ENCODE data around the gene ZNF217. TPM values are rescaled to one million over a fixed set of nuclear protein-coding genes. Genes with fewer than 3 reads are reported as not detected.

The ZNF217 gene
- total and polyA plus RNA-seq, 9 of the 15 experiments (the other 6 are each of a cell fraction or from before 2014, with no cell fraction given): 3.0 to 41.8 (median 16.8) TPM

- FAIRE-seq: no peak
- no peak for TF ChIP-seq PATZ1 (CRISPR knock-in tag; IDR thresholded peaks at IDR 0.05; ENCODE audit: borderline replicate concordance)
- no peak for TF ChIP-seq PML (IDR thresholded peaks at IDR 0.05; ENCODE audit: low read length)
- TF ChIP-seq ZBTB11 (CRISPR knock-in tag; IDR thresholded peaks at IDR 0.05): peak in 1 of 3 experiments; percentile 91; a peak in 2 of 6 replicates
- TF ChIP-seq C11orf30 (IDR thresholded peaks at IDR 0.05; ENCODE audit: low read depth): 0 out of 2 replicates have a peak, but pooled peaks have one; percentile 11
- no peak for TF ChIP-seq ZNF764 (CRISPR knock-in tag; IDR thresholded peaks at IDR 0.05; ENCODE audit: low read depth)
- TF ChIP-seq ZNF316 (IDR thresholded peaks at IDR 0.05): peak; percentile 35; the same call in 1 of the 2 replicates
- TF ChIP-seq ZBTB7A (IDR thresholded peaks at IDR 0.05; ENCODE audit: borderline replicate concordance, control insufficient read depth, low read depth, low read length): no peak
- no peak for TF ChIP-seq SREBF1 (IDR thresholded peaks at IDR 0.05; ENCODE audit: borderline replicate concordance, low read depth, low read length)
- no peak for TF ChIP-seq ZZZ3 (IDR thresholded peaks at IDR 0.05)
- TF ChIP-seq ZNF609 (CRISPR knock-in tag; IDR thresholded peaks at IDR 0.05; ENCODE audit: borderline replicate concordance): no peak
These were observed 18.0 kb downstream of the ZNF217 start for GRCh38 chr20:53575481-53576194.

More at GRCh38 chr20:53575481-53576194, 18.0 kb downstream of the ZNF217 start:
- no peak for ATAC-seq
- WGBS (ENCODE audit: insufficient coverage, low coverage, missing lambda C conversion rate): 94% methylated on average over 22 of the region's 23 CpGs
- POLR2A ChIA-PET: interaction anchor here (0.6 to 0.9 kb wide), 3 partner anchors 13 to 1602 kb away, joined by 3 to 4 read pairs (median 3); no protein-coding TSS in a partner anchor
- Histone ChIP-seq H3K36me3 (ENCODE audit: control insufficient read depth, insufficient read depth, low read length) (peaks cover 97% of the 10 kb centered on the region), H4K20me1 (replicated peaks; ENCODE audit: control insufficient read depth, insufficient read depth, low read length) (peaks cover 7% of the 10 kb centered on the region; the same call in 1 of the 2 replicates), H3K4me1 (replicated peaks in 1 of 2; ENCODE audit: control insufficient read depth in 2 of 2, insufficient read depth in 2 of 2, low read length in 2 of 2) (peaks cover 0 to 17% of the 10 kb centered on the region in 2 experiments; a peak in 3 of 5 replicates), H3K27me3 (ENCODE audit: control insufficient read depth in 2 of 2, insufficient read depth in 2 of 2, low read length in 2 of 2) (no peaks in the 10 kb centered on the region), H3K27ac (ENCODE audit: extremely low read depth, low read depth, low read length) (no peak overlapping the region), H3K79me2 (ENCODE audit: control insufficient read depth, insufficient read depth, low read length) (peaks cover 99% of the 10 kb centered on the region), H3K9me3 (replicated peaks; ENCODE audit: control insufficient read depth, insufficient read depth, low read depth, low read length) (no peaks in the 10 kb centered on the region), H3K4me2 (ENCODE audit: insufficient read depth, low read length) (no peak overlapping the region), H2AFZ (ENCODE audit: low read depth, low read length) (no peak overlapping the region), H3K4me3 (no peak overlapping the region), H3K9ac (ENCODE audit: insufficient read depth in 1 of 2, low read depth in 2 of 2, low read length in 2 of 2) (no peak overlapping the region), H3K9me1 (ENCODE audit: control insufficient read depth, insufficient read depth, low read length) (no peaks in the 10 kb centered on the region)
- BruUV-seq (replicated peaks): no TSS peak
- in situ Hi-C loops (cut with MboI) (loop anchor here (5.0 kb wide), 1 partner anchor 367 kb away; no protein-coding TSS in a partner anchor), intact Hi-C loops (cut with micrococcal nuclease) (loop anchor here (5.0 to 10.0 kb wide), 2 partner anchors 162 to 489 kb away; no protein-coding TSS in a partner anchor)
- CTCF ChIA-PET (ENCODE audit: low intra/inter-chr PET ratio): no interaction called here
- no peak for DNase-seq (ENCODE audit: extremely low read depth in 1 of 4, low spot score in 3 of 4)
